ENCODE measurements around the gene JAK3. TPM values are rescaled to one million over a fixed set of nuclear protein-coding genes. Genes with fewer than 3 reads are reported as not detected.

Gene JAK3
- total RNA-seq, 1 experiment from 2014 or later: 2.1 TPM

GRCh38 chr19:17837972-17838371 lies 9.8 kb downstream of the JAK3 start:
- in situ Hi-C loops (cut with HindIII; ENCODE audit: low pct_unique_long_range_greater_than_20kb, low sequenced_read_pairs) (no loop called here), intact Hi-C loops (cut with micrococcal nuclease; ENCODE audit: unreplicated experiment) (no loop called here)
- BruUV-seq (replicated peaks): no TSS peak
- H3K9me3 ChIP-seq (ENCODE audit: control insufficient read depth, insufficient read depth, low read depth, low read length): no peaks in the 10 kb centered on the region
- POLR2A ChIA-PET: no interaction called here
- no peaks in the 10 kb centered on the region for H3K27me3 ChIP-seq (ENCODE audit: control insufficient read depth, insufficient read depth, low read length)
- no peak for DNase-seq (ENCODE audit: low read depth, low spot score)
- H3K4me3 ChIP-seq (ENCODE audit: low read depth in 2 of 2, low read length in 2 of 2): no peak overlapping the region
- H3K36me3 ChIP-seq (ENCODE audit: control insufficient read depth, insufficient read depth, low read length): no peaks in the 10 kb centered on the region
- no peak overlapping the region for H3K27ac ChIP-seq (ENCODE audit: low read length)
- TF ChIP-seq SIN3A (IDR thresholded peaks at IDR 0.05; ENCODE audit: borderline replicate concordance, insufficient read depth, low read depth, low read length) (no peak), POLR2AphosphoS5 (IDR thresholded peaks at IDR 0.05; ENCODE audit: low read depth, low read length) (no peak), TCF7L2 (IDR thresholded peaks at IDR 0.05; ENCODE audit: low read depth, low read length) (no peak)
- TF ChIP-seq, protein P1, sequence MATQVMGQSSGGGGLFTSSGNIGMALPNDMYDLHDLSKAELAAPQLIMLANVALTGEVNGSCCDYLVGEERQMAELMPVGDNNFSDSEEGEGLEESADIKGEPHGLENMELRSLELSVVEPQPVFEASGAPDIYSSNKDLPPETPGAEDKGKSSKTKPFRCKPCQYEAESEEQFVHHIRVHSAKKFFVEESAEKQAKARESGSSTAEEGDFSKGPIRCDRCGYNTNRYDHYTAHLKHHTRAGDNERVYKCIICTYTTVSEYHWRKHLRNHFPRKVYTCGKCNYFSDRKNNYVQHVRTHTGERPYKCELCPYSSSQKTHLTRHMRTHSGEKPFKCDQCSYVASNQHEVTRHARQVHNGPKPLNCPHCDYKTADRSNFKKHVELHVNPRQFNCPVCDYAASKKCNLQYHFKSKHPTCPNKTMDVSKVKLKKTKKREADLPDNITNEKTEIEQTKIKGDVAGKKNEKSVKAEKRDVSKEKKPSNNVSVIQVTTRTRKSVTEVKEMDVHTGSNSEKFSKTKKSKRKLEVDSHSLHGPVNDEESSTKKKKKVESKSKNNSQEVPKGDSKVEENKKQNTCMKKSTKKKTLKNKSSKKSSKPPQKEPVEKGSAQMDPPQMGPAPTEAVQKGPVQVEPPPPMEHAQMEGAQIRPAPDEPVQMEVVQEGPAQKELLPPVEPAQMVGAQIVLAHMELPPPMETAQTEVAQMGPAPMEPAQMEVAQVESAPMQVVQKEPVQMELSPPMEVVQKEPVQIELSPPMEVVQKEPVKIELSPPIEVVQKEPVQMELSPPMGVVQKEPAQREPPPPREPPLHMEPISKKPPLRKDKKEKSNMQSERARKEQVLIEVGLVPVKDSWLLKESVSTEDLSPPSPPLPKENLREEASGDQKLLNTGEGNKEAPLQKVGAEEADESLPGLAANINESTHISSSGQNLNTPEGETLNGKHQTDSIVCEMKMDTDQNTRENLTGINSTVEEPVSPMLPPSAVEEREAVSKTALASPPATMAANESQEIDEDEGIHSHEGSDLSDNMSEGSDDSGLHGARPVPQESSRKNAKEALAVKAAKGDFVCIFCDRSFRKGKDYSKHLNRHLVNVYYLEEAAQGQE (IDR thresholded peaks at IDR 0.05; ENCODE audit: insufficient read depth in 1 of 2, low read depth in 2 of 2, low read length in 1 of 2): no peak
- TF ChIP-seq, protein P2, sequence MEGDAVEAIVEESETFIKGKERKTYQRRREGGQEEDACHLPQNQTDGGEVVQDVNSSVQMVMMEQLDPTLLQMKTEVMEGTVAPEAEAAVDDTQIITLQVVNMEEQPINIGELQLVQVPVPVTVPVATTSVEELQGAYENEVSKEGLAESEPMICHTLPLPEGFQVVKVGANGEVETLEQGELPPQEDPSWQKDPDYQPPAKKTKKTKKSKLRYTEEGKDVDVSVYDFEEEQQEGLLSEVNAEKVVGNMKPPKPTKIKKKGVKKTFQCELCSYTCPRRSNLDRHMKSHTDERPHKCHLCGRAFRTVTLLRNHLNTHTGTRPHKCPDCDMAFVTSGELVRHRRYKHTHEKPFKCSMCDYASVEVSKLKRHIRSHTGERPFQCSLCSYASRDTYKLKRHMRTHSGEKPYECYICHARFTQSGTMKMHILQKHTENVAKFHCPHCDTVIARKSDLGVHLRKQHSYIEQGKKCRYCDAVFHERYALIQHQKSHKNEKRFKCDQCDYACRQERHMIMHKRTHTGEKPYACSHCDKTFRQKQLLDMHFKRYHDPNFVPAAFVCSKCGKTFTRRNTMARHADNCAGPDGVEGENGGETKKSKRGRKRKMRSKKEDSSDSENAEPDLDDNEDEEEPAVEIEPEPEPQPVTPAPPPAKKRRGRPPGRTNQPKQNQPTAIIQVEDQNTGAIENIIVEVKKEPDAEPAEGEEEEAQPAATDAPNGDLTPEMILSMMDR (IDR thresholded peaks at IDR 0.05): no peak
- CTCF ChIA-PET: no interaction called here
- no peak for ATAC-seq
- H3K4me1 ChIP-seq (ENCODE audit: control insufficient read depth, insufficient read depth, low read length): no peaks in the 10 kb centered on the region

DNA sequence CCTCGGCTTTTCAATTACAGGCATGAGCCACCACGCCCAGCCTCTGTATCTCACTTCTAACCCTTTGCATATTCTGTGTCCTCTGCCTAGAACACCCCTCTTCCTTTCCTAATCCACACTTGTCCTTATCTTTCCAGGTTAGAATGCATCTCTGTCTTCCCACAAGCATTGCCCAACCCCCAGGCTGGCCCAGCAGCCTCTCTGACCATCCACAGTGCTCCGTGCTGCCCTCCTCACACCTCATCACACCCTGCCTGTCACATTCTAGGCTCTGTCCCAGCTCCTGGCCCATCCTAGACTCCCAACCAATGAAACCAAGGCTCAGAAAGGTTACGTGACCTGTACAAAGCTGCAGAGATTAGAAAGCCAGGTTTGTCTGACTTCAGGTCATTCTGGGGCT lies 11.3 kb downstream of the JAK3 start:
- TF ChIP-seq TCF7L2 (IDR thresholded peaks at IDR 0.05; ENCODE audit: low read depth, low read length) (no peak), SIN3A (IDR thresholded peaks at IDR 0.05; ENCODE audit: borderline replicate concordance, insufficient read depth, low read depth, low read length) (no peak), POLR2AphosphoS5 (IDR thresholded peaks at IDR 0.05; ENCODE audit: low read depth, low read length) (no peak)
- TF ChIP-seq, protein P1 (IDR thresholded peaks at IDR 0.05; ENCODE audit: insufficient read depth in 1 of 2, low read depth in 2 of 2, low read length in 1 of 2): no peak
- CTCF ChIA-PET: no interaction called here
- in situ Hi-C loops (cut with HindIII; ENCODE audit: low pct_unique_long_range_greater_than_20kb, low sequenced_read_pairs) (no loop called here), intact Hi-C loops (cut with micrococcal nuclease; ENCODE audit: unreplicated experiment) (no loop called here)
- ATAC-seq: no peak
- Histone ChIP-seq H3K27ac (ENCODE audit: low read length) (no peak overlapping the region), H3K36me3 (ENCODE audit: control insufficient read depth, insufficient read depth, low read length) (no peaks in the 10 kb centered on the region), H3K9me3 (ENCODE audit: control insufficient read depth, insufficient read depth, low read depth, low read length) (no peaks in the 10 kb centered on the region), H3K4me3 (ENCODE audit: low read depth in 2 of 2, low read length in 2 of 2) (no peak overlapping the region), H3K4me1 (ENCODE audit: control insufficient read depth, insufficient read depth, low read length) (no peaks in the 10 kb centered on the region), H3K27me3 (ENCODE audit: control insufficient read depth, insufficient read depth, low read length) (no peaks in the 10 kb centered on the region)
- POLR2A ChIA-PET: no interaction called here
- no peak for DNase-seq (ENCODE audit: low read depth, low spot score)
- BruUV-seq (replicated peaks): no TSS peak

Measured in Panc1 (cell line).